Measurements from ENCODE around the gene SPESP1.
A peak's percentile ranks its signal among the peaks of the same experiment; 100 is the strongest.
"Not testable (repeated sequence)": the region's sequence is repeated elsewhere in the genome, so short reads cannot be mapped to it uniquely, and the experiment has no call there.

The SPESP1 gene

GRCh38 chr15:68921926-68922325 lies 8.4 kb upstream of the SPESP1 start:
- DNase-seq (ENCODE audit: low read depth in 1 of 2, low spot score in 1 of 2): no peak
- no peak for TF ChIP-seq JUND (IDR thresholded peaks at IDR 0.05; ENCODE audit: low read depth)
- in situ Hi-C loops (cut with HindIII; ENCODE audit: low pct_unique_long_range_greater_than_20kb, low sequenced_read_pairs): no loop called here

- in situ Hi-C loops (cut with HindIII; ENCODE audit: low pct_unique_long_range_greater_than_20kb, low sequenced_read_pairs): no loop called here
- TF ChIP-seq JUND (IDR thresholded peaks at IDR 0.05; ENCODE audit: low read depth): no peak
- DNase-seq (ENCODE audit: low read depth in 1 of 2, low spot score in 1 of 2): peak; percentile 82 to 85
Observed at GRCh38 chr15:68924866-68925560, 5.3 kb upstream of the SPESP1 start.

GRCh38 chr15:68933001-68933400 lies 2.7 kb downstream of the SPESP1 start:
- in situ Hi-C loops (cut with HindIII; ENCODE audit: low pct_unique_long_range_greater_than_20kb, low sequenced_read_pairs): no loop called here
- TF ChIP-seq JUND (IDR thresholded peaks at IDR 0.05; ENCODE audit: low read depth): no peak
- no peak for DNase-seq (ENCODE audit: low read depth in 1 of 2, low spot score in 1 of 2)

GRCh38 chr15:68934341-68934740 lies 4.0 kb downstream of the SPESP1 start:
- TF ChIP-seq JUND (IDR thresholded peaks at IDR 0.05; ENCODE audit: low read depth): no peak
- in situ Hi-C loops (cut with HindIII; ENCODE audit: low pct_unique_long_range_greater_than_20kb, low sequenced_read_pairs): no loop called here
- DNase-seq (ENCODE audit: low read depth in 1 of 2, low spot score in 1 of 2): no peak

GRCh38 chr15:68935400-68935937 lies 5.1 kb downstream of the SPESP1 start:
- in situ Hi-C loops (cut with HindIII; ENCODE audit: low pct_unique_long_range_greater_than_20kb, low sequenced_read_pairs): no loop called here
- no peak for DNase-seq (ENCODE audit: low read depth in 1 of 2, low spot score in 1 of 2)
- no peak for TF ChIP-seq JUND (IDR thresholded peaks at IDR 0.05; ENCODE audit: low read depth)

GRCh38 chr15:68939501-68939900 lies 9.2 kb downstream of the SPESP1 start:
- in situ Hi-C loops (cut with HindIII; ENCODE audit: low pct_unique_long_range_greater_than_20kb, low sequenced_read_pairs): no loop called here
- no peak for DNase-seq (ENCODE audit: low read depth in 1 of 2, low spot score in 1 of 2)
- no peak for TF ChIP-seq JUND (IDR thresholded peaks at IDR 0.05; ENCODE audit: low read depth)

- no peak for TF ChIP-seq JUND (IDR thresholded peaks at IDR 0.05; ENCODE audit: low read depth)
Observed at GRCh38 chr15:68951813-68952212, 21.5 kb downstream of the SPESP1 start.

GRCh38 chr15:68957696-68958095 lies 27.4 kb downstream of the SPESP1 start:
- in situ Hi-C loops (cut with HindIII; ENCODE audit: low pct_unique_long_range_greater_than_20kb, low sequenced_read_pairs): no loop called here
- DNase-seq (ENCODE audit: low read depth in 1 of 2, low spot score in 1 of 2): no peak

More at GRCh38 chr15:68951813-68952212, 21.5 kb downstream of the SPESP1 start:
- in situ Hi-C loops (cut with HindIII; ENCODE audit: low pct_unique_long_range_greater_than_20kb, low sequenced_read_pairs): no loop called here
- no peak for DNase-seq (ENCODE audit: low read depth in 1 of 2, low spot score in 1 of 2)

GRCh38 chr15:68958597-68958996 lies 28.3 kb downstream of the SPESP1 start:
- in situ Hi-C loops (cut with HindIII; ENCODE audit: low pct_unique_long_range_greater_than_20kb, low sequenced_read_pairs): no loop called here
- DNase-seq (ENCODE audit: low read depth in 1 of 2, low spot score in 1 of 2): no peak
- TF ChIP-seq JUND (IDR thresholded peaks at IDR 0.05; ENCODE audit: low read depth): no peak

More at GRCh38 chr15:68957696-68958095, 27.4 kb downstream of the SPESP1 start:
- TF ChIP-seq JUND (IDR thresholded peaks at IDR 0.05; ENCODE audit: low read depth): no peak

GRCh38 chr15:68962465-68962864 lies 32.1 kb downstream of the SPESP1 start:
- in situ Hi-C loops (cut with HindIII; ENCODE audit: low pct_unique_long_range_greater_than_20kb, low sequenced_read_pairs): no loop called here
- TF ChIP-seq JUND (IDR thresholded peaks at IDR 0.05; ENCODE audit: low read depth): no peak
- no peak for DNase-seq (ENCODE audit: low read depth in 1 of 2, low spot score in 1 of 2)

- DNase-seq (ENCODE audit: low read depth in 1 of 2, low spot score in 1 of 2); in situ Hi-C loops (cut with HindIII; ENCODE audit: low pct_unique_long_range_greater_than_20kb, low sequenced_read_pairs): not testable (repeated sequence)
Observed at GRCh38 chr15:68963719-68964118, 33.4 kb downstream of the SPESP1 start.

GRCh38 chr15:68966996-68967395 lies 36.7 kb downstream of the SPESP1 start:
- in situ Hi-C loops (cut with HindIII; ENCODE audit: low pct_unique_long_range_greater_than_20kb, low sequenced_read_pairs): no loop called here
- no peak for TF ChIP-seq JUND (IDR thresholded peaks at IDR 0.05; ENCODE audit: low read depth)

GRCh38 chr15:68967948-68968347 lies 37.6 kb downstream of the SPESP1 start:
- DNase-seq (ENCODE audit: low read depth in 1 of 2, low spot score in 1 of 2): no peak
- in situ Hi-C loops (cut with HindIII; ENCODE audit: low pct_unique_long_range_greater_than_20kb, low sequenced_read_pairs): no loop called here
- TF ChIP-seq JUND (IDR thresholded peaks at IDR 0.05; ENCODE audit: low read depth): no peak

More at GRCh38 chr15:68966996-68967395, 36.7 kb downstream of the SPESP1 start:
- DNase-seq (ENCODE audit: low read depth in 1 of 2, low spot score in 1 of 2): no peak

- TF ChIP-seq JUND (IDR thresholded peaks at IDR 0.05; ENCODE audit: low read depth): no peak
- in situ Hi-C loops (cut with HindIII; ENCODE audit: low pct_unique_long_range_greater_than_20kb, low sequenced_read_pairs): no loop called here
- no peak for DNase-seq (ENCODE audit: low read depth in 1 of 2, low spot score in 1 of 2)
Observed at GRCh38 chr15:68969298-68969697, 39.0 kb downstream of the SPESP1 start.

Data from T47D (cell line).